H1 (cell line): ENCODE results near the gene LCN6. TPM values are rescaled to one million over a fixed set of nuclear protein-coding genes. Genes with fewer than 3 reads are reported as not detected.

Source experiments
- CTCF ChIA-PET: fragments of 300-600 bp; sonication (Branson Sonifier 250); formaldehyde crosslinking; loops from one replicate; lab custom pipeline; 2021; ENCODE audit not compliant: partially characterized antibody; lab: Charles Lee
- POLR2A ChIA-PET: fragments of 300-600 bp; sonication (Branson Sonifier 250); formaldehyde crosslinking; loops from one replicate; lab custom pipeline; 2021; ENCODE audit warnings: inconsistent platforms; ENCODE audit not compliant: partially characterized antibody; lab: Charles Lee
- DNase-seq, 2 experiments: peaks; one replicate each; pipeline versions ENCODE4 v3.0.0 to v3.0.0-alpha.2; 2010 to 2022; ENCODE audit warnings: low spot score in 2 of 2, low read depth in 1 of 2, mixed read lengths in 1 of 2
- FAIRE-seq: peaks from 2 replicates; lab custom pipeline; 2011; peaks lifted over from hg19 to GRCh38; lab: Jason Lieb, UNC
- H2AFZ ChIP-seq: 2 replicates; pipeline ENCODE4 v1.8.1; 2012; ENCODE audit warnings: low read length, inconsistent platforms
- H2AK5ac ChIP-seq: 2 replicates; pipeline ENCODE4 v1.6.1; 2013; ENCODE audit warnings: low read depth, low read length
- H2BK120ac ChIP-seq: replicated peaks from 2 replicates; pipeline ENCODE3; 2013; ENCODE audit warnings: low read depth, low read length, inconsistent platforms
- H2BK12ac ChIP-seq: 2 replicates; pipeline ENCODE4 v1.6.1; 2013; ENCODE audit warnings: low read depth, low read length
- H2BK15ac ChIP-seq: 2 replicates; pipeline ENCODE4 v1.6.1; 2013; ENCODE audit warnings: low read length
- H2BK20ac ChIP-seq: 2 replicates; pipeline ENCODE4 v1.6.1; 2013; ENCODE audit warnings: low read length
- H2BK5ac ChIP-seq: 2 replicates; pipeline ENCODE4 v1.6.1; 2013; ENCODE audit warnings: low read depth, low read length
- H3K14ac ChIP-seq: 2 replicates; pipeline ENCODE4 v1.6.1; 2013; ENCODE audit warnings: inconsistent platforms; ENCODE audit not compliant: insufficient read length
- H3K18ac ChIP-seq: 2 replicates; pipeline ENCODE4 v1.6.1; 2013; ENCODE audit warnings: low read length; ENCODE audit errors: extremely low read depth
- H3K23ac ChIP-seq: 2 replicates; pipeline ENCODE4 v1.6.1; 2013; ENCODE audit warnings: inconsistent platforms; ENCODE audit not compliant: insufficient read length
- H3K23me2 ChIP-seq: 2 replicates; pipeline ENCODE4 v1.6.1; 2013; ENCODE audit warnings: low read depth, low read length
- H3K27ac ChIP-seq: 2 replicates; pipeline ENCODE4 v1.6.1; 2011; ENCODE audit warnings: low read depth, low read length, inconsistent platforms
- H3K27me3 ChIP-seq, 4 experiments: replicated peaks in 1 of 4; 1 replicate in 1 of 4; 2 replicates in 3 of 4; pipeline versions ENCODE4 v1.6.1 to v1.8.1; 2011 to 2013; ENCODE audit warnings: low read length in 3 of 4, mild to moderate bottlenecking in 3 of 4, inconsistent platforms in 2 of 4, mixed read lengths in 2 of 4, moderate library complexity in 1 of 4; ENCODE audit not compliant: control insufficient read depth in 3 of 4, insufficient read depth in 3 of 4; ENCODE audit errors: extremely low read depth in 1 of 4
- H3K36me3 ChIP-seq, 4 experiments: 2 replicates each; pipeline versions ENCODE4 v1.6.1 to v1.8.1; 2011 to 2013; ENCODE audit warnings: mild to moderate bottlenecking in 4 of 4, low read length in 3 of 4, moderate library complexity in 2 of 4, control low read depth in 1 of 4, inconsistent platforms in 1 of 4; ENCODE audit not compliant: insufficient read depth in 4 of 4, control insufficient read depth in 2 of 4
- H3K4ac ChIP-seq: replicated peaks from 2 replicates; pipeline ENCODE3; 2013; ENCODE audit warnings: low read length, low read depth, mixed read lengths, inconsistent platforms; ENCODE audit not compliant: insufficient read length
- H3K4me1 ChIP-seq, 4 experiments: replicated peaks in 1 of 4; 1 replicate in 1 of 4; 2 replicates in 3 of 4; pipeline versions ENCODE4 v1.6.1 to v1.8.1; 2011 to 2013; ENCODE audit warnings: low read length in 3 of 4, inconsistent platforms in 2 of 4, mixed read lengths in 1 of 4; ENCODE audit not compliant: insufficient read depth in 4 of 4, control insufficient read depth in 3 of 4
- H3K4me2 ChIP-seq, 2 experiments: 2 replicates each; pipeline versions ENCODE4 v1.6.1 to v1.8.1; 2011 to 2013; ENCODE audit warnings: low read depth in 2 of 2, low read length in 2 of 2, control low read depth in 1 of 2, inconsistent platforms in 1 of 2, mild to moderate bottlenecking in 1 of 2; ENCODE audit not compliant: insufficient read depth in 1 of 2
- H3K4me3 ChIP-seq, 4 experiments: fragments of 200-600, 300-600 bp in 1 of 4; sonication (generic), shearing (Covaris generic), sonication (Bioruptor Twin) in 1 of 4; 2 replicates each; pipeline versions ENCODE4 v1.5.1 to v1.8.1; 2011 to 2016; ENCODE audit warnings: low read length in 4 of 4, low read depth in 3 of 4, control low read depth in 2 of 4, inconsistent platforms in 2 of 4, mild to moderate bottlenecking in 2 of 4, mixed read lengths in 1 of 4, moderate library complexity in 1 of 4; ENCODE audit not compliant: insufficient read depth in 2 of 4; ENCODE audit errors: extremely low read depth in 1 of 4
- H3K56ac ChIP-seq: replicated peaks from 2 replicates; pipeline ENCODE3; 2013; ENCODE audit warnings: low read depth, mild to moderate bottlenecking, mixed read lengths, low read length, inconsistent platforms; ENCODE audit not compliant: insufficient read length
- H3K79me1 ChIP-seq: 2 replicates; pipeline ENCODE4 v1.6.1; 2013; ENCODE audit warnings: low read depth, low read length, control low read depth
- H3K79me2 ChIP-seq, 2 experiments: 2 replicates each; pipeline versions ENCODE4 v1.6.1 to v1.8.1; 2012 to 2013; ENCODE audit warnings: low read length in 2 of 2, mild to moderate bottlenecking in 2 of 2, inconsistent platforms in 1 of 2; ENCODE audit not compliant: insufficient read depth in 2 of 2, control insufficient read depth in 1 of 2
- H3K9ac ChIP-seq, 4 experiments: replicated peaks in 1 of 4; 1 replicate in 1 of 4; 2 replicates in 3 of 4; pipeline versions ENCODE4 v1.6.1 to v1.8.1; 2011 to 2013; ENCODE audit warnings: low read depth in 3 of 4, low read length in 3 of 4, control low read depth in 2 of 4, mild to moderate bottlenecking in 2 of 4, moderate library complexity in 2 of 4, inconsistent platforms in 1 of 4; ENCODE audit errors: extremely low read depth in 1 of 4
- H3K9me3 ChIP-seq, 2 experiments: 2 replicates each; pipeline versions ENCODE4 v1.6.1 to v1.8.1; 2012 to 2013; ENCODE audit warnings: mild to moderate bottlenecking in 2 of 2, moderate library complexity in 2 of 2, control low read depth in 1 of 2, inconsistent platforms in 1 of 2, low read depth in 1 of 2, low read length in 1 of 2, mixed read lengths in 1 of 2; ENCODE audit not compliant: insufficient read depth in 2 of 2
- H4K20me1 ChIP-seq, 2 experiments: replicated peaks in 1 of 2; 2 replicates each; pipeline versions ENCODE3 to v1.8.1; 2011 to 2013; ENCODE audit warnings: inconsistent platforms in 2 of 2, low read length in 2 of 2, mild to moderate bottlenecking in 1 of 2; ENCODE audit not compliant: insufficient read depth in 2 of 2, control insufficient read depth in 1 of 2
- H4K5ac ChIP-seq: 2 replicates; pipeline ENCODE4 v1.6.1; 2013; ENCODE audit warnings: low read length, low read depth, mixed read lengths, inconsistent platforms; ENCODE audit not compliant: insufficient read length
- H4K8ac ChIP-seq: 2 replicates; pipeline ENCODE4 v1.8.0; 2013; ENCODE audit warnings: mild to moderate bottlenecking, moderate library complexity, low read length, inconsistent platforms; ENCODE audit not compliant: insufficient read depth; ENCODE audit errors: extremely low read depth
- H4K91ac ChIP-seq: replicated peaks from 2 replicates; pipeline ENCODE3; 2013; ENCODE audit warnings: low read length, mixed read lengths, inconsistent platforms; ENCODE audit not compliant: insufficient read length
- CTCF ChIP-seq, 3 experiments: IDR thresholded peaks; 1 replicate in 2 of 3; 2 replicates in 1 of 3; pipeline versions ENCODE4 v1.5.1 to v1.6.1; 2011; ENCODE audit warnings: low read length in 3 of 3, mild to moderate bottlenecking in 3 of 3, inconsistent platforms in 2 of 3, low read depth in 1 of 3, moderate library complexity in 1 of 3; ENCODE audit not compliant: insufficient read depth in 1 of 3; ENCODE audit errors: control extremely low read depth in 1 of 3
- E2F6 ChIP-seq: IDR thresholded peaks from 2 replicates; pipeline ENCODE4 v1.6.1; 2012; ENCODE audit warnings: inconsistent platforms
- EP300 ChIP-seq, 2 experiments: IDR thresholded peaks; 1 replicate in 1 of 2; 2 replicates in 1 of 2; pipeline ENCODE4 v1.6.1; 2011 to 2012; ENCODE audit warnings: low read depth in 2 of 2, low read length in 2 of 2, mild to moderate bottlenecking in 2 of 2, borderline replicate concordance in 1 of 2, inconsistent platforms in 1 of 2, moderate library complexity in 1 of 2
- EZH2 ChIP-seq: fragments of 200-600 bp; sonication (generic); IDR thresholded peaks from 2 replicates; pipeline ENCODE4 v1.7.1; 2012; ENCODE audit warnings: low read depth, mild to moderate bottlenecking, moderate library complexity, low read length, inconsistent platforms; ENCODE audit not compliant: severe bottlenecking
- NRF1 ChIP-seq: IDR thresholded peaks from 2 replicates; pipeline ENCODE4 v1.6.1; 2011; ENCODE audit warnings: mild to moderate bottlenecking, low read depth, low read length, improper control_type of control experiment
- RNF2 ChIP-seq: fragments of 200-900, 300-1000 bp; sonication (generic); IDR thresholded peaks from 2 replicates; pipeline ENCODE4 v1.7.1; 2016; ENCODE audit warnings: borderline replicate concordance, low read depth, mild to moderate bottlenecking, antibody characterized with exemption, low read length; ENCODE audit not compliant: poor library complexity, severe bottlenecking; ENCODE audit errors: missing control alignments
- RXRA ChIP-seq: IDR thresholded peaks from 2 replicates; pipeline ENCODE4 v1.6.1; 2011; ENCODE audit warnings: low read depth, mild to moderate bottlenecking, low read length, moderate library complexity; ENCODE audit not compliant: insufficient read depth
- SIN3A ChIP-seq, 2 experiments: IDR thresholded peaks in 1 of 2; conservative IDR thresholded peaks in 1 of 2; 2 replicates each; pipeline ENCODE4 v1.6.1; 2011 to 2012; ENCODE audit warnings: low read length in 2 of 2, improper control_type of control experiment in 1 of 2, low read depth in 1 of 2, mild to moderate bottlenecking in 1 of 2
- SP2 ChIP-seq: IDR thresholded peaks from 2 replicates; pipeline ENCODE4 v1.6.1; 2012; ENCODE audit warnings: mild to moderate bottlenecking, low read length, inconsistent platforms
- WGBS, 2 experiments: shearing (Covaris generic) in 1 of 2; methylation state at CpG; one replicate each; pipeline versions ENCODE4 v1.1.6 to v1.1.7; 2013 to 2015; ENCODE audit warnings: low lambda C conversion rate in 2 of 2, mixed read lengths in 2 of 2, inconsistent platforms in 1 of 2, low coverage in 1 of 2, missing lambda C conversion rate in 1 of 2; ENCODE audit not compliant: insufficient replicate concordance in 2 of 2, insufficient coverage in 1 of 2, insufficient read length in 1 of 2; ENCODE audit errors: extremely low coverage in 1 of 2, missing lambda C conversion rate in 1 of 2; 5-methylcytosine and 5-hydroxymethylcytosine counted together
- polyA plus RNA-seq, 7 experiments: library from polyadenylated mRNA; depleted of rRNA in 3 of 7; stranded (reverse) in 5 of 7; unstranded in 2 of 7; fragments of >200 nt in 5 of 7; fragments of 200-250 nt in 2 of 7; gene quantifications; 1 replicate in 5 of 7; 2 replicates in 1 of 7; 4 replicates in 1 of 7; pipeline versions ENCODE4 v1.2.1 to v1.2.3, GENCODE V29; 2011 to 2013; ENCODE audit warnings: missing spikeins in 2 of 7, mixed read lengths in 2 of 7
- total RNA-seq: library from RNA; stranded (reverse); fragmentation: NEBNext Ultra II Directional; extraction: Animal tissue kit (Norgen Biotek cat#: 25700); gene quantifications from 2 replicates; pipeline ENCODE4 v1.2.1, GENCODE V29; 2021

Gene LCN6
- total and polyA plus RNA-seq, 2 of the 8 experiments (the other 6 are each of a cell fraction or from before 2014, with no cell fraction given), result not detected

- Histone ChIP-seq H3K9me3 (peaks cover 0 to 7% of the 10 kb centered on the region in 2 experiments), H4K8ac (no peak overlapping the region), H3K23ac (no peak overlapping the region), H4K5ac (no peak overlapping the region), H3K79me1 (no peaks in the 10 kb centered on the region), H3K4me1 (no peaks in the 10 kb centered on the region), H2BK15ac (no peak overlapping the region), H3K27ac (no peak overlapping the region), H2BK12ac (no peak overlapping the region), H3K23me2 (no peaks in the 10 kb centered on the region), H3K79me2 (no peaks in the 10 kb centered on the region), H2BK5ac (no peak overlapping the region), H3K9ac (no peak overlapping the region), H3K14ac (no peak overlapping the region), H3K4ac (no peak overlapping the region), H3K36me3 (no peaks in the 10 kb centered on the region), H3K18ac (no peak overlapping the region), H4K20me1 (no peaks in the 10 kb centered on the region), H3K4me2 (no peak overlapping the region), H3K4me3 (no peak overlapping the region), H2AK5ac (no peak overlapping the region), H2BK120ac (no peak overlapping the region), H4K91ac (no peak overlapping the region), H3K27me3 (no peaks in the 10 kb centered on the region), H2AFZ (no peak overlapping the region), H3K56ac (no peak overlapping the region), H2BK20ac (no peak overlapping the region)
- FAIRE-seq (no peak), DNase-seq (no peak)
- 94% methylated on average over 3 of the region's 3 CpGs; no CpG with 5 or more reads in 1 of the 2 experiments for WGBS, 2 experiments
- ChIA-PET CTCF (interaction anchor here (0.8 to 9.6 kb wide), 8 partner anchors 7 to 391 kb away, joined by 3 to 88 read pairs (median 4); partner anchors contain the start of gene LCN8), POLR2A (interaction anchor here (0.6 kb wide), 1 partner anchor 209 kb away, joined by 3 read pairs; no protein-coding TSS in a partner anchor)
- TF ChIP-seq RXRA, result no peak
- no peak for TF ChIP-seq NRF1
- no peak for TF ChIP-seq EZH2
- TF ChIP-seq SP2, result no peak
- no peak for TF ChIP-seq E2F6
- no peak for TF ChIP-seq EP300 (IDR thresholded peaks at IDR 0.05; ENCODE audit: borderline replicate concordance in 1 of 2, low read depth in 2 of 2, low read length in 2 of 2)
- TF ChIP-seq SIN3A (conservative IDR thresholded peaks at IDR 0.05 in 1 of 2, IDR thresholded peaks at IDR 0.05 in 1 of 2; ENCODE audit: low read depth in 1 of 2, low read length in 2 of 2), result no peak
- TF ChIP-seq RNF2, result no peak
- no peak for TF ChIP-seq CTCF (IDR thresholded peaks at IDR 0.05; ENCODE audit: control extremely low read depth in 1 of 3, insufficient read depth in 1 of 3, low read depth in 1 of 3, low read length in 3 of 3)
These were observed 23.6 kb upstream of the LCN6 start for GRCh38 chr9:136771907-136772415.
